Prostate gland (tissue), 2 donors: ENCODE measurements around the gene BRINP2. TPM values are rescaled to one million over a fixed set of nuclear protein-coding genes. Genes with fewer than 3 reads are reported as not detected.

Experiments used
- DNase-seq: peaks from one replicate; pipeline ENCODE4 v3.0.0-alpha.2; 2019; ENCODE audit warnings: low spot score
- H3K27ac ChIP-seq, 2 donors: fragments of 200-600 bp; sonication (generic); 2 replicates each; pipeline ENCODE4 v1.5.1; 2017 to 2019
- H3K27me3 ChIP-seq: fragments of 200-600 bp; sonication (generic); replicated peaks from 2 replicates; pipeline ENCODE4 v1.5.1; 2019; ENCODE audit not compliant: insufficient read depth
- H3K36me3 ChIP-seq, 2 donors: fragments of 200-600 bp; sonication (generic); 1 replicate in 1 of 2; 2 replicates in 1 of 2; pipeline versions ENCODE4 v1.5.1 to v1.8.1; 2017 to 2019
- H3K4me1 ChIP-seq: fragments of 200-600 bp; sonication (generic); replicated peaks from 2 replicates; pipeline ENCODE4 v1.5.1; 2019
- H3K4me3 ChIP-seq, 2 donors: fragments of 200-600 bp; sonication (generic); 2 replicates each; pipeline ENCODE4 v1.5.1; 2017 to 2019
- H3K9me3 ChIP-seq: fragments of 200-600 bp; sonication (generic); 2 replicates; pipeline ENCODE4 v1.5.1; 2017
- POLR2A ChIP-seq: fragments of 450-650 bp; IDR thresholded peaks from one replicate; pipeline ENCODE4 v1.6.1; 2016; ENCODE audit warnings: antibody characterized with exemption, mild to moderate bottlenecking
- POLR2AphosphoS5 ChIP-seq: sonication (generic); formaldehyde crosslinking; IDR thresholded peaks from one replicate; pipeline ENCODE4 v1.6.1; 2017; ENCODE audit warnings: antibody characterized with exemption
- WGBS: methylation state at CpG from one replicate; pipeline ENCODE4 v1.1.5; 2018; 5-methylcytosine and 5-hydroxymethylcytosine counted together
- intact Hi-C: fragments of 100-400 bp; cut with DNase I; formaldehyde crosslinking; loops from one replicate; pipeline ENCODE4 v1.14.2; 2022
- total RNA-seq, 2 donors: library from RNA; depleted of rRNA; stranded (reverse); fragments of >200 nt; gene quantifications; one replicate each; pipeline ENCODE4 v1.1.0, GENCODE V29; 2016
- TF ChIP-seq, protein P1 (sequence below), 4 experiments: fragments of 200-600 bp in 2 of 4; fragments of 450-650 bp in 2 of 4; sonication (generic) in 2 of 4; IDR thresholded peaks; 1 replicate in 3 of 4; 2 replicates in 1 of 4; pipeline ENCODE4 v1.5.1; 2016 to 2019; ENCODE audit warnings: antibody characterized with exemption in 4 of 4, mild to moderate bottlenecking in 2 of 4, moderate library complexity in 2 of 4

The BRINP2 gene, protein sequence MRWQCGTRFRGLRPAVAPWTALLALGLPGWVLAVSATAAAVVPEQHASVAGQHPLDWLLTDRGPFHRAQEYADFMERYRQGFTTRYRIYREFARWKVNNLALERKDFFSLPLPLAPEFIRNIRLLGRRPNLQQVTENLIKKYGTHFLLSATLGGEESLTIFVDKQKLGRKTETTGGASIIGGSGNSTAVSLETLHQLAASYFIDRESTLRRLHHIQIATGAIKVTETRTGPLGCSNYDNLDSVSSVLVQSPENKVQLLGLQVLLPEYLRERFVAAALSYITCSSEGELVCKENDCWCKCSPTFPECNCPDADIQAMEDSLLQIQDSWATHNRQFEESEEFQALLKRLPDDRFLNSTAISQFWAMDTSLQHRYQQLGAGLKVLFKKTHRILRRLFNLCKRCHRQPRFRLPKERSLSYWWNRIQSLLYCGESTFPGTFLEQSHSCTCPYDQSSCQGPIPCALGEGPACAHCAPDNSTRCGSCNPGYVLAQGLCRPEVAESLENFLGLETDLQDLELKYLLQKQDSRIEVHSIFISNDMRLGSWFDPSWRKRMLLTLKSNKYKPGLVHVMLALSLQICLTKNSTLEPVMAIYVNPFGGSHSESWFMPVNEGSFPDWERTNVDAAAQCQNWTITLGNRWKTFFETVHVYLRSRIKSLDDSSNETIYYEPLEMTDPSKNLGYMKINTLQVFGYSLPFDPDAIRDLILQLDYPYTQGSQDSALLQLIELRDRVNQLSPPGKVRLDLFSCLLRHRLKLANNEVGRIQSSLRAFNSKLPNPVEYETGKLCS
- 1 to 10 TPM in 1 of 2 donors, not detected in 1; 2.3 TPM for total RNA-seq

DNA sequence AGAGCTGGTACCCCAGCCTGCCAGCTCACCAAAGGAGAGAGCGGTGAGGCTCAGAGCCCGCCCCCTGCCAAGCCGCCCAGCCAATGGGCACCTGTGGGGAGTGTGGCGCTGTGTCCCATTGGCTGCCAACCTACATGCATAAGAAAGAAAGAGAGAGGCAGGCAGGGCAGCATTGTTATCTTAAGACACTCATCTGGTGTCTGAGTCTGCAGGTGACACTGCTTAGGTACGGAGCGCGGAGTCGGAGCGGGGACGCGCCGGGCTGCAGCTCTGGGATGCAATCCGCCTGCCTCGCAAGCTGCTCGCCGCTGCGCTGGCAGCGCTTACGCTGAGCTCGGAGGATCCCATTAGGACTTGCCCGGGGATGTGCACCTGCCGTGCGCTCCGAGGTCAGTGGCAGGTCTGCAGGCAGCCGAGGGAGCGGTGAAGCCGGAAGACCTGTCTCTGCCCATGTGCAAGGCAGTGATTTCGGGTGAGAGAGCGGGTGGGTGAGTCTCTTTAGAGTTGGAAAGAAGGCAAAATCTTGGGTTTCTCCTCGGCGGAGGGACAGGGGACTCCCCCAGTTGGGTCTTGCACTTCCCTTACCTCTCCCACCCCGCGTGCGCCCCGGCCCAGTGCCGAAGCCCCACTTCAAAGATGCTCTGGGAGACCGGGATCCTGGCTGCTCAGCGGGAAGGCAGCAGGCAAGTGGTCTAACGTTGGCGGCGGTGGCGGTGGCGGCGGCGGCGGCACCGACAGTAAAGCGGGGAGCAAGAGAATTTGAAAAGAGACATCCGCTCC lies at the start of gene BRINP2:
BRINP2 (plus strand) TSS at position 203 of the 780 bp plus-strand sequence. CDS start 58,919 bp downstream, outside the sequence.
- intact Hi-C loops: no loop called here
- Histone ChIP-seq H3K27ac (no peak within 1 kb of the TSS), H3K4me3 (peak within 1 kb of the TSS in 1 of 2 donors; percentile 18), H3K27me3 (peaks cover 8% of the 10 kb centered on the region), H3K4me1 (no peaks in the 10 kb centered on the region), H3K9me3 (no peaks in the 10 kb centered on the region), H3K36me3 (no peaks in the 10 kb centered on the region)
- TF ChIP-seq, protein P1, sequence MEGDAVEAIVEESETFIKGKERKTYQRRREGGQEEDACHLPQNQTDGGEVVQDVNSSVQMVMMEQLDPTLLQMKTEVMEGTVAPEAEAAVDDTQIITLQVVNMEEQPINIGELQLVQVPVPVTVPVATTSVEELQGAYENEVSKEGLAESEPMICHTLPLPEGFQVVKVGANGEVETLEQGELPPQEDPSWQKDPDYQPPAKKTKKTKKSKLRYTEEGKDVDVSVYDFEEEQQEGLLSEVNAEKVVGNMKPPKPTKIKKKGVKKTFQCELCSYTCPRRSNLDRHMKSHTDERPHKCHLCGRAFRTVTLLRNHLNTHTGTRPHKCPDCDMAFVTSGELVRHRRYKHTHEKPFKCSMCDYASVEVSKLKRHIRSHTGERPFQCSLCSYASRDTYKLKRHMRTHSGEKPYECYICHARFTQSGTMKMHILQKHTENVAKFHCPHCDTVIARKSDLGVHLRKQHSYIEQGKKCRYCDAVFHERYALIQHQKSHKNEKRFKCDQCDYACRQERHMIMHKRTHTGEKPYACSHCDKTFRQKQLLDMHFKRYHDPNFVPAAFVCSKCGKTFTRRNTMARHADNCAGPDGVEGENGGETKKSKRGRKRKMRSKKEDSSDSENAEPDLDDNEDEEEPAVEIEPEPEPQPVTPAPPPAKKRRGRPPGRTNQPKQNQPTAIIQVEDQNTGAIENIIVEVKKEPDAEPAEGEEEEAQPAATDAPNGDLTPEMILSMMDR (IDR thresholded peaks at IDR 0.05): no peak
- TF ChIP-seq POLR2AphosphoS5 (no peak), POLR2A (no peak)
- peak; percentile 6 for DNase-seq
- WGBS: 2% methylated on average over 49 of the region's 49 CpGs

DNA sequence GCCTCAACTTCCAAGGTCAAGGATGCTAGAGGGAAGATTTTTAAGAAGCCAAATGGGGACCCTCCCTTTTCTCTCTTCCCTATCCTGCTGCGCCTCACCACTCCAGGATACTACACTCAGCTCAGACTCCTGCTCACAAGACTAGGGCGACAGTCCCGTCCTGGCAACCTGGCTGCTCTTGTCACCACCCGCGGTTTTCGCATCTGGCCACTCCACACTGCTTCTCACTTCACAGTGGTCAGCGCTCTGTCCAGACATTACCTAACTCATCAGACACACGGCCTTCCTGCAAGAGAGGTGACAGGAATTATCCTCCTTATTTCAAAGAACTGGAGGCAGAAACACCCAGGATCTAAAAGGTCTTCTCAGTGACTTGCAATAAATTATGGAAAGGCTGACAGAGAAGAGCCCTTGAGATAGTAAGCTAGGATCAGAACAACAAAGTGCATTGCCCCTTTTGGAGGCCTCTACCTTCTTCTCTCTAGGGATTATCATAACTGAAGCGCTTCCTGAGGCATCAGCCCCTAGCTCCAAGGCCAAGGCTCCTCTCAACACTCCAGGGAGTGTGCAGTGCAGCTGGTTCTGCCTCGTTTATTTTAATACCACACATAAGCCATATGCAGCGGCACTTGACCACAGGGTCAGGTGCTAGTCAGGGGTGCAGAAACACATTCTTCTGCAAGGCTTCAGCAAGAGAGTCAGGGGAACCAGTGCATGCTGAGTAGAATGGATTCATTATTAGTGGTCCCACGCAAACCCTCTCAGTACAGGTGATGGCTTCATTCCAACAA lies 48.1 kb upstream of the BRINP2 start:
- H3K4me1 ChIP-seq: no peaks in the 10 kb centered on the region
- H3K27me3 ChIP-seq: no peaks in the 10 kb centered on the region
- H3K4me3 ChIP-seq: no peak overlapping the region
- no peaks in the 10 kb centered on the region for H3K9me3 ChIP-seq
- TF ChIP-seq, protein P1 (IDR thresholded peaks at IDR 0.05): no peak
- no peak for TF ChIP-seq POLR2AphosphoS5
- no peak for TF ChIP-seq POLR2A
- intact Hi-C loops: no loop called here
- 89% methylated on average over 12 of the region's 12 CpGs for WGBS
- no peak for DNase-seq
- no peaks in the 10 kb centered on the region for H3K36me3 ChIP-seq
- H3K27ac ChIP-seq: no peak overlapping the region

DNA sequence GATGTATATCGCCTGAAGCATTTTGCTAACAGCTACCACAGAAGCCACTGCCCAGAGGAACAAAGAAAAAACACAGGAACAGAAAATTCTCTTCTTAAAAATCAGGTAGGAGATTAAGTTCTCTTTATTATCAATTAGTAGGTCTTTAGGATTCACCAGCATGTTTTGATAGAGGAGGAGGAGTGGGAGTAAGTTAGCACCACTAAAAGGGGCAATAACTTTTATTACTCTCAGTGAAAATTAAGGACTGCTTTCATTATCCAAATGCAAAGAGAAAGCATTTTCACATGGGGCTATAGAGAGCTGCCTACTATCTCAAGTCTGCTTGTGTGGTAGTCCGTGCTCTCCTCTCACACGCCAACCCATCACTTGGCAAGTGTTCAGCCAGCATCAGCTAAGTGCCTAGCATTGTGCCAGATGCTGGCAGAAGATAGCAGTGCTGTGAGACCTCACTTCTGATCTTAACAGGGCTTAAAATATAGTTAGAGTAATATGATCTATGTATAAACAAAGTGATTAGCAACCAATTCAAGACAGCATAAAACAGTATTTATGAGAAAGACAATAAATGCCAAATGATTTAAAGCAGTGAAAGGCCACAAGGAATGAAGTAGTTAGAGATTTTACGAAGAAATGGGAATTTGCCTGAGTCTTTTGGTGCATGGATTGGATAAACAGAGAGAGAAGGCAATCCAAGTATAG lies 46.0 kb upstream of the BRINP2 start:
- intact Hi-C loops: no loop called here
- TF ChIP-seq, protein P1 (IDR thresholded peaks at IDR 0.05): no peak
- TF ChIP-seq POLR2AphosphoS5: no peak
- TF ChIP-seq POLR2A: no peak

DNA sequence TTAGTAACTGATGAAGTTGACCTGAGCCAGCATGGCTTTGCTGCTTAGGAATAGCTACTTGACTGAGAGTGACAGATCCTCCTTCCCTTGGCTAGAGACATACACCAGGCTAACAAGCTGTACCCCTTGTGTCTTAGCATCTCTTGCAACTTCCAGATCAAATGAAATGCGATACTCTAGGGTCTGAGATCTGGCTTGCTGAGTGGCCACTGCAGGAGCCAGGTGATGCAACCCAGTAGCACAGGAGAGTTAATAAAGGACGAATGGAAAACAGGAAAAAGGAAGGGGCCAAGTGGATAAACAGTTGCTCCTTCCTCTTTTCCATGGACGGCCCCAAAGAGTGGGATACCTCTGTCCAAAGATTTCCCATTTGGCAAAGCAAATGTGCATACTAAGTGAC lies 44.5 kb upstream of the BRINP2 start:
- no peak overlapping the region for H3K4me3 ChIP-seq
- no peaks in the 10 kb centered on the region for H3K4me1 ChIP-seq
- intact Hi-C loops: no loop called here
- TF ChIP-seq POLR2AphosphoS5: no peak
- H3K9me3 ChIP-seq: no peaks in the 10 kb centered on the region
- no peaks in the 10 kb centered on the region for H3K27me3 ChIP-seq
- 69% methylated on average over 3 of the region's 3 CpGs for WGBS
- no peaks in the 10 kb centered on the region for H3K36me3 ChIP-seq
- no peak overlapping the region for H3K27ac ChIP-seq
- DNase-seq: no peak

More for the DNA sequence above, 46.0 kb upstream of the BRINP2 start:
- no peak for DNase-seq
- no peaks in the 10 kb centered on the region for H3K4me1 ChIP-seq
- 29% methylated on average over 4 of the region's 4 CpGs for WGBS
- H3K27ac ChIP-seq: no peak overlapping the region
- no peaks in the 10 kb centered on the region for H3K9me3 ChIP-seq
- no peak overlapping the region for H3K4me3 ChIP-seq
- no peaks in the 10 kb centered on the region for H3K36me3 ChIP-seq
- H3K27me3 ChIP-seq: no peaks in the 10 kb centered on the region
